Muscle layer of colon (tissue), 2 donors: ENCODE results near the gene AZU1.

Experiments used
- H3K27ac ChIP-seq: one replicate; pipeline ENCODE4 v1.7.0; 2013; ENCODE audit warnings: low read depth, mild to moderate bottlenecking, low read length, moderate library complexity
- H3K27me3 ChIP-seq, 2 donors: one replicate each; pipeline ENCODE4 v1.7.0; 2013; ENCODE audit warnings: low read length in 2 of 2, mild to moderate bottlenecking in 2 of 2; ENCODE audit not compliant: insufficient read depth in 2 of 2, control insufficient read depth in 1 of 2
- H3K36me3 ChIP-seq: one replicate; pipeline ENCODE4 v1.7.0; 2013; ENCODE audit warnings: mild to moderate bottlenecking, low read length; ENCODE audit not compliant: insufficient read depth
- H3K4me1 ChIP-seq: one replicate; pipeline ENCODE4 v1.7.0; 2013; ENCODE audit warnings: mild to moderate bottlenecking, low read length; ENCODE audit not compliant: insufficient read depth
- H3K4me3 ChIP-seq, 2 donors: one replicate each; pipeline ENCODE4 v1.7.0; 2013; ENCODE audit warnings: low read length in 2 of 2, low read depth in 1 of 2, mild to moderate bottlenecking in 1 of 2, moderate library complexity in 1 of 2
- H3K9ac ChIP-seq: one replicate; pipeline ENCODE4 v1.7.0; 2013; ENCODE audit warnings: low read length
- H3K9me3 ChIP-seq: one replicate; pipeline ENCODE4 v1.7.0; 2013; ENCODE audit warnings: mild to moderate bottlenecking, low read length
- donor health status: abdominal sarcoma.
- donor health status: Adenocarcinoma of cecum.

The AZU1 gene

GRCh38 chr19:855142-855541 is 27.5 kb downstream of the AZU1 start:
- no peak overlapping the region for H3K9ac ChIP-seq

GRCh38 chr19:855566-856120 is 28.0 kb downstream of the AZU1 start:
- H3K4me3 ChIP-seq, result no peak overlapping the region
- no peaks in the 10 kb centered on the region for H3K36me3 ChIP-seq
- peaks cover 7% of the 10 kb centered on the region for H3K4me1 ChIP-seq
- H3K27me3 ChIP-seq, result peaks cover 8 to 51% of the 10 kb centered on the region in 2 donors
- no peak overlapping the region for H3K9ac ChIP-seq
- H3K9me3 ChIP-seq, result no peaks in the 10 kb centered on the region
- no peak overlapping the region for H3K27ac ChIP-seq

More at GRCh38 chr19:855142-855541, 27.5 kb downstream of the AZU1 start:
- Histone ChIP-seq H3K27ac (no peak overlapping the region), H3K9me3 (no peaks in the 10 kb centered on the region), H3K27me3 (peaks cover 8 to 46% of the 10 kb centered on the region in 2 donors), H3K36me3 (no peaks in the 10 kb centered on the region), H3K4me1 (peaks cover 12% of the 10 kb centered on the region), H3K4me3 (no peak overlapping the region)

GRCh38 chr19:858284-858683 is 30.6 kb downstream of the AZU1 start:
- no peak overlapping the region for H3K4me3 ChIP-seq
- H3K9ac ChIP-seq, result no peak overlapping the region
- no peak overlapping the region for H3K27ac ChIP-seq
- no peaks in the 10 kb centered on the region for H3K9me3 ChIP-seq
- H3K27me3 ChIP-seq, result peaks cover 8 to 54% of the 10 kb centered on the region in 2 donors
- H3K4me1 ChIP-seq, result peaks cover 4% of the 10 kb centered on the region
- no peaks in the 10 kb centered on the region for H3K36me3 ChIP-seq

GRCh38 chr19:858868-859843 is 31.5 kb downstream of the AZU1 start, which contains the start of gene CFD:
TSS of gene CFD (plus strand) at chr19:859664. CDS start at chr19:859690, 26 bp downstream.
- Histone ChIP-seq H3K9me3 (no peaks in the 10 kb centered on the region), H3K27ac (peak within 1 kb of the TSS; percentile 20), H3K27me3 (peaks cover 8 to 53% of the 10 kb centered on the region in 2 donors), H3K4me3 (peak within 1 kb of the TSS; percentile 32 to 38), H3K36me3 (no peaks in the 10 kb centered on the region), H3K9ac (no peak within 1 kb of the TSS), H3K4me1 (peaks cover 7% of the 10 kb centered on the region)

GRCh38 chr19:861141-861755 is 33.6 kb downstream of the AZU1 start:
- H3K4me1 ChIP-seq, result peaks cover 7% of the 10 kb centered on the region
- peaks cover 8 to 45% of the 10 kb centered on the region in 2 donors for H3K27me3 ChIP-seq
- no peaks in the 10 kb centered on the region for H3K36me3 ChIP-seq
- H3K9ac ChIP-seq, result no peak overlapping the region
- no peak overlapping the region for H3K4me3 ChIP-seq
- H3K9me3 ChIP-seq, result no peaks in the 10 kb centered on the region
- no peak overlapping the region for H3K27ac ChIP-seq

GRCh38 chr19:861756-862580 is 34.3 kb downstream of the AZU1 start:
- no peak overlapping the region for H3K9ac ChIP-seq
- peaks cover 7% of the 10 kb centered on the region for H3K4me1 ChIP-seq
- H3K36me3 ChIP-seq, result no peaks in the 10 kb centered on the region
- no peak overlapping the region for H3K27ac ChIP-seq
- no peak overlapping the region for H3K4me3 ChIP-seq
- H3K27me3 ChIP-seq, result peaks cover 8 to 41% of the 10 kb centered on the region in 2 donors
- no peaks in the 10 kb centered on the region for H3K9me3 ChIP-seq

GRCh38 chr19:862581-863314 is 35.1 kb downstream of the AZU1 start:
- Histone ChIP-seq H3K27me3 (peaks cover 8 to 41% of the 10 kb centered on the region in 2 donors), H3K4me1 (peaks cover 7% of the 10 kb centered on the region), H3K9ac (no peak overlapping the region), H3K27ac (no peak overlapping the region), H3K36me3 (peaks cover 6% of the 10 kb centered on the region), H3K9me3 (no peaks in the 10 kb centered on the region), H3K4me3 (no peak overlapping the region)

- no peak overlapping the region for H3K27ac ChIP-seq
- no peak overlapping the region for H3K9ac ChIP-seq
- H3K27me3 ChIP-seq, result peaks cover 6 to 40% of the 10 kb centered on the region in 2 donors
- H3K36me3 ChIP-seq, result peaks cover 6% of the 10 kb centered on the region
- no peaks in the 10 kb centered on the region for H3K9me3 ChIP-seq
- H3K4me1 ChIP-seq, result peaks cover 7% of the 10 kb centered on the region
- no peak overlapping the region for H3K4me3 ChIP-seq
Observed at GRCh38 chr19:863315-863620, 35.6 kb downstream of the AZU1 start.

GRCh38 chr19:866769-867300 is 39.2 kb downstream of the AZU1 start:
- Histone ChIP-seq H3K4me3 (no peak overlapping the region), H3K4me1 (peaks cover 16% of the 10 kb centered on the region), H3K9ac (no peak overlapping the region), H3K9me3 (no peaks in the 10 kb centered on the region), H3K36me3 (peaks cover 21% of the 10 kb centered on the region), H3K27ac (no peak overlapping the region), H3K27me3 (peaks cover 0 to 7% of the 10 kb centered on the region in 2 donors)

- H3K27me3 ChIP-seq, result peaks cover 0 to 6% of the 10 kb centered on the region in 2 donors
- H3K4me1 ChIP-seq, result peaks cover 16% of the 10 kb centered on the region
- H3K9ac ChIP-seq, result no peak overlapping the region
- H3K36me3 ChIP-seq, result peaks cover 21% of the 10 kb centered on the region
- no peaks in the 10 kb centered on the region for H3K9me3 ChIP-seq
- no peak overlapping the region for H3K4me3 ChIP-seq
- no peak overlapping the region for H3K27ac ChIP-seq
Observed at GRCh38 chr19:867301-867793, 39.7 kb downstream of the AZU1 start.
